OCI-LY7 (cell line): ENCODE results near the gene LIAS. TPM values are rescaled to one million over a fixed set of nuclear protein-coding genes. Genes with fewer than 3 reads are reported as not detected.
"Not testable (repeated sequence)": the region's sequence is repeated elsewhere in the genome, so short reads cannot be mapped to it uniquely, and the experiment has no call there.

ENCODE experiments used
- BruUV-seq: library from RNA; stranded (reverse); fragments of 400-500 nt; replicated peaks from 2 replicates; lab custom pipeline; 2021; lab: Mats Ljungman, UMichigan
- CTCF ChIA-PET: fragments of 300-600 bp; sonication (Branson Sonifier 250); formaldehyde crosslinking; loops from one replicate; lab custom pipeline; 2022; ENCODE audit warnings: antibody characterized with exemption; ENCODE audit not compliant: unreplicated experiment; lab: Charles Lee
- POLR2A ChIA-PET: fragments of 300-600 bp; sonication (Branson Sonifier 250); formaldehyde crosslinking; loops from one replicate; lab custom pipeline; 2022; ENCODE audit warnings: antibody characterized with exemption; lab: Charles Lee
- DNase-seq: peaks from one replicate; pipeline ENCODE4 v3.0.0-alpha.2; 2015; ENCODE audit warnings: low spot score
- H2AFZ ChIP-seq: fragments of 200-600 bp; sonication (generic), shearing (Covaris generic); 2 replicates; pipeline ENCODE4 v1.6.1; 2014; ENCODE audit warnings: mild to moderate bottlenecking, antibody characterized with exemption, low read length, moderate library complexity
- H3K27ac ChIP-seq: fragments of 200-600 bp; sonication (generic); 2 replicates; pipeline ENCODE4 v1.5.1; 2014; ENCODE audit warnings: mixed run types, low read depth, mild to moderate bottlenecking, moderate library complexity, low read length, inconsistent platforms; ENCODE audit not compliant: poor library complexity, severe bottlenecking
- H3K36me3 ChIP-seq: fragments of 200-600 bp; sonication (generic); 2 replicates; pipeline ENCODE4 v1.6.1; 2014; ENCODE audit warnings: mild to moderate bottlenecking, antibody characterized with exemption, low read length, moderate library complexity, mixed read lengths; ENCODE audit not compliant: insufficient read depth
- H3K4me1 ChIP-seq: fragments of 200-600 bp; sonication (generic); 2 replicates; pipeline ENCODE4 v1.5.1; 2014; ENCODE audit warnings: mild to moderate bottlenecking, low read length; ENCODE audit not compliant: insufficient read depth, poor library complexity, severe bottlenecking
- H3K4me2 ChIP-seq: fragments of 200-600 bp; sonication (generic); 2 replicates; pipeline ENCODE4 v1.6.1; 2014; ENCODE audit warnings: mild to moderate bottlenecking, low read length
- H3K4me3 ChIP-seq: fragments of 200-600 bp; sonication (generic); 2 replicates; pipeline ENCODE4 v1.5.1; 2014; ENCODE audit warnings: mild to moderate bottlenecking, low read depth, low read length; ENCODE audit not compliant: poor library complexity, severe bottlenecking
- H3K79me2 ChIP-seq: fragments of 200-600 bp; sonication (generic); 2 replicates; pipeline ENCODE4 v1.6.1; 2016; ENCODE audit warnings: low read depth, mild to moderate bottlenecking, low read length, moderate library complexity, mixed read lengths; ENCODE audit not compliant: insufficient read depth
- H3K9me2 ChIP-seq: fragments of 200-600 bp; sonication (generic); 2 replicates; pipeline ENCODE4 v1.6.1; 2016; ENCODE audit warnings: mild to moderate bottlenecking, low read length, mixed read lengths; ENCODE audit not compliant: insufficient read depth
- H3K9me3 ChIP-seq: fragments of 200-600 bp; sonication (generic); 2 replicates; pipeline ENCODE4 v1.6.1; 2014; ENCODE audit warnings: mild to moderate bottlenecking, mixed run types, low read length, mixed read lengths
- H4K20me1 ChIP-seq: fragments of 200-600 bp; sonication (generic); 2 replicates; pipeline ENCODE4 v1.6.1; 2014; ENCODE audit warnings: mild to moderate bottlenecking, antibody characterized with exemption, low read length, moderate library complexity, mixed read lengths; ENCODE audit not compliant: insufficient read depth
- EZH2phosphoT487 ChIP-seq: fragments of 200-600 bp; sonication (generic); IDR thresholded peaks from 2 replicates; pipeline ENCODE4 v1.6.1; 2018; ENCODE audit warnings: low read depth, borderline replicate concordance, mild to moderate bottlenecking, mixed run types, antibody characterized with exemption, low read length, moderate library complexity, mixed read lengths
- intact Hi-C: fragments of 100-400 bp; cut with micrococcal nuclease; formaldehyde crosslinking; loops from one replicate; pipeline ENCODE4 v1.10.0; 2022; ENCODE audit not compliant: unreplicated experiment
- total RNA-seq, 2 experiments: library from RNA; depleted of rRNA in 1 of 2; stranded (reverse); fragments of >200 nt in 1 of 2; shearing (Covaris generic) in 1 of 2; gene quantifications; 2 replicates each; pipeline ENCODE4 v1.2.3, GENCODE V29; 2014 to 2022
- TF ChIP-seq, protein P1 (sequence below): fragments of 200-600 bp; sonication (generic); conservative IDR thresholded peaks from 2 replicates; pipeline ENCODE4 v1.5.1; 2014; ENCODE audit warnings: mild to moderate bottlenecking, antibody characterized with exemption, low read length, moderate library complexity, mixed read lengths

The LIAS gene
- total RNA-seq, 2 experiments from 2014 or later: 12.7 to 28.3 TPM

DNA sequence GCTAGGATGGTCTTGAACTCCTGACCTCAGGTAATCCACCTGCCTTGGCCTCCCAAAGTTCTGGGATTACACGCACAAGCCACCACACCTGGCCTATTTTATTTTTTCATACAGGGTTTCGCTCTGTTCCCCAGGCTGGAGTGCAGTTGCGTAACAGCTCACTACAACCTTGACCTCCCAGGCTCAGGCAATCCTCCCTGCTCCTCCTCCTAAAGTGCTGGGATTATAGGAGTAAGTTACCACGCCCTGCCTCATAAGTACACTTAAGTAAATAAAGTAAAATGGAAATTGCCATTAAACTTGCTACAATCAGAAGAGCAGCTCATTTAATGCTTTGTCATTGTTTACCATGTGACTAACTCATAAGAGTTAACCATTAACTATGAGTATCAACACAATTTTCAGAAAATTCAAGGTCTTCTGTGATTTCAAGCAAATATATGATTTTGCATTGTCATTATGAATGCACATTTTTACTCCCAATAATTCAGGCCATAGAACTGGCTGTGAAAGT, 56.1 kb downstream of the LIAS start:
- Histone ChIP-seq H3K4me1 (no peaks in the 10 kb centered on the region), H4K20me1 (no peaks in the 10 kb centered on the region), H3K9me2 (no peaks in the 10 kb centered on the region), H3K9me3 (no peaks in the 10 kb centered on the region), H3K27ac (no peak overlapping the region), H2AFZ (no peak overlapping the region), H3K79me2 (no peaks in the 10 kb centered on the region), H3K4me2 (no peak overlapping the region), H3K36me3 (peaks cover 36% of the 10 kb centered on the region), H3K4me3 (no peak overlapping the region)
- BruUV-seq: no TSS peak
- ChIA-PET POLR2A (interaction anchor here (0.8 to 1.2 kb wide), 2 partner anchors 9 to 38 kb away, joined by 3 to 5 read pairs; no protein-coding TSS in a partner anchor), CTCF (no interaction called here)
- DNase-seq: no peak
- TF ChIP-seq, protein P1, sequence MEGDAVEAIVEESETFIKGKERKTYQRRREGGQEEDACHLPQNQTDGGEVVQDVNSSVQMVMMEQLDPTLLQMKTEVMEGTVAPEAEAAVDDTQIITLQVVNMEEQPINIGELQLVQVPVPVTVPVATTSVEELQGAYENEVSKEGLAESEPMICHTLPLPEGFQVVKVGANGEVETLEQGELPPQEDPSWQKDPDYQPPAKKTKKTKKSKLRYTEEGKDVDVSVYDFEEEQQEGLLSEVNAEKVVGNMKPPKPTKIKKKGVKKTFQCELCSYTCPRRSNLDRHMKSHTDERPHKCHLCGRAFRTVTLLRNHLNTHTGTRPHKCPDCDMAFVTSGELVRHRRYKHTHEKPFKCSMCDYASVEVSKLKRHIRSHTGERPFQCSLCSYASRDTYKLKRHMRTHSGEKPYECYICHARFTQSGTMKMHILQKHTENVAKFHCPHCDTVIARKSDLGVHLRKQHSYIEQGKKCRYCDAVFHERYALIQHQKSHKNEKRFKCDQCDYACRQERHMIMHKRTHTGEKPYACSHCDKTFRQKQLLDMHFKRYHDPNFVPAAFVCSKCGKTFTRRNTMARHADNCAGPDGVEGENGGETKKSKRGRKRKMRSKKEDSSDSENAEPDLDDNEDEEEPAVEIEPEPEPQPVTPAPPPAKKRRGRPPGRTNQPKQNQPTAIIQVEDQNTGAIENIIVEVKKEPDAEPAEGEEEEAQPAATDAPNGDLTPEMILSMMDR: no peak
- no peak for TF ChIP-seq EZH2phosphoT487
- intact Hi-C loops: no loop called here

DNA sequence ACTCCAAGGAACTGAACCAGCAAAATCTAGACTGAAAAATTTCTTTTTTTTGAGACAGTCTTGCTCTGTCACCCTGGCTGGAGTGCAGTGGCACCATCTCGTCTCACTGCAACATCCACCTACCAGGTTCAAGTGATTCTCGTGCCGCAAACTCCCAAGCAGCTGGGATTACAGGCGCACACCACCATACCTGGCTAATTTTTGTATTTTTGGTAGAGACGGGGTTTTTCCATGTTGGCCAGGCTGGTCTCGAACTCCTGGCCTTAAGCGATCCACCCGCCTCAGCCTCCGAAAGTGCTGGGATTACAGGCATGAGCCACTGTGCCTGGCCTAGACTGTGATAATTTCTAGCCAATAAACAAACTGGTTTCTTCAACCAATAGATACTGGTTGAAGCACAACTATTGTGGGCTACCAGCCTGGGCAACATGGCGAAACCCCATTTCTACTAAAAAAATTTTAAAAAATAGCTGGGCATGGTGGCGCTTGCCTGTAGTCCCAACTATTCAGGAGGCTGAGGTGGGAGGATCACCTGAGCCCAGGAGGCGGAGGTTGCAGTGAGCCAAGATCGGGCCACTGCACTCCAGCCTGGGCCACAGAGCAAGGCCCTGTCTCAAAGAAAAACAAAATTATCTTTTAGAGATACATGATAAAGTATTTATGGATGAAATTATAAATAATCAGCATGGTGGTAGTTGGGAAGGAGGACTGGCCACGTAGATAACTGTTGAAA, 57.0 kb downstream of the LIAS start:
- peaks cover 28% of the 10 kb centered on the region for H3K36me3 ChIP-seq
- H3K4me3 ChIP-seq, H3K9me2 ChIP-seq, H3K4me2 ChIP-seq, H3K4me1 ChIP-seq, CTCF ChIA-PET, H3K9me3 ChIP-seq, H3K79me2 ChIP-seq, BruUV-seq, DNase-seq, H2AFZ ChIP-seq, H4K20me1 ChIP-seq, intact Hi-C loops, H3K27ac ChIP-seq: not testable (repeated sequence)
- POLR2A ChIA-PET: interaction anchor here (0.6 kb wide), 1 partner anchor 117 kb away, joined by 4 read pairs; no protein-coding TSS in a partner anchor

DNA sequence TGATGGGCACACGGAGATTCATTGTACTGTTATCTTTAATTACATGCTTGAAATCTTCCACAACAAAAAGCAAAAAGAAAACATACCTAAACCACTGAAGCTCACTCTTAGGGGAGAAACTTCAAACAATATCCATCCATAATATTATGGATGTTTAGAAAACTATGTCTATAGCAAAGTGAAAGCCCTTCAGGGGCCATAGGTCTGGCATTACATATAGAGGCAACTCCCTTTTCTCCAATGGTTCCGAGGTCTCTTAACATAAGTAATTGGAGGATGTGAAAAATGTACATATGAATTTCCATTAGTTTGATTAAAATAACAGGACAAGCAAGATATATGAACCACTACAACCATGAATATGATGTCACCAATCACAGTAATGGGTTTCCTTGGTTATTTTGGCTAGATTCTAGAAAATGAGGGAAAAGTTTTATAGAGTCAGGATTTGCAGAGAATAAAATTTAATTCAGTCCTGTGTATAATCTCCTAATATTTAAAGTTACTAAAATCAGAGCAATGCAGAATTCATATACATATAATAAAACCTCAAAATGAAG, 57.6 kb downstream of the LIAS start:
- Histone ChIP-seq H3K4me1 (no peaks in the 10 kb centered on the region), H4K20me1 (no peaks in the 10 kb centered on the region), H3K4me3 (no peak overlapping the region), H3K79me2 (no peaks in the 10 kb centered on the region), H3K4me2 (no peak overlapping the region), H3K9me3 (no peaks in the 10 kb centered on the region), H2AFZ (no peak overlapping the region), H3K9me2 (no peaks in the 10 kb centered on the region), H3K36me3 (peaks cover 28% of the 10 kb centered on the region), H3K27ac (no peak overlapping the region)
- POLR2A ChIA-PET: interaction anchor here (0.6 kb wide), 1 partner anchor 116 kb away, joined by 4 read pairs; no protein-coding TSS in a partner anchor
- DNase-seq: no peak
- CTCF ChIA-PET: no interaction called here
- no peak for TF ChIP-seq EZH2phosphoT487
- TF ChIP-seq, protein P1: no peak
- BruUV-seq: no TSS peak
- intact Hi-C loops: no loop called here
